COR-L47 (cell line): ENCODE measurements around the gene CD3G.
"Not testable (repeated sequence)": the region's sequence is repeated elsewhere in the genome, so short reads cannot be mapped to it uniquely, and the experiment has no call there.

Source experiments
- DNase-seq: peaks from one replicate; lab custom pipeline; 2025; lab: John Stamatoyannopoulos, UW

The CD3G gene

GRCh38 chr11:118380571-118380970, 36.4 kb downstream of the CD3G start:
- no peak for DNase-seq

DNA sequence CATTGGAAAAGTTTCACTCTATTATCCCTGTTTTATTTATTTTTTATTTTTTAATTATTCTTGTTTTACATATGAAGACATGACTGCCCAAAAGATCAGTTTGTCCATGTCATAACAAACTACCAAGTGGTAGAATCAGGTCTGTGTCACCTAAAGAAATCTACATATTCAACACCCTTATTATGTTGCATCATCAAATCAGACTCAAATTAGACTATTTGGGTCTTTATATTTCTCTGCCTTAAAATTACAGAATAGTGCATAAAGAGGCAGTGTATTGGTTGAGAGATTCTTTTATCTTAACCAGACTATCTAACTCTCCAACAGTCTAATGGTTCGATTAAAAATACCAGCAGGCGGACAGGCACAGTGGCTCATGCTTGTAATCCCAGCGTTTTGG, 38.8 kb downstream of the CD3G start:
- DNase-seq, result no peak

- DNase-seq, result no peak
These were observed 39.5 kb downstream of the CD3G start for GRCh38 chr11:118383657-118384056.

GRCh38 chr11:118396097-118396501, 52.0 kb downstream of the CD3G start:
- no peak for DNase-seq

- DNase-seq, result no peak
These were observed 53.3 kb downstream of the CD3G start for GRCh38 chr11:118397448-118397847.

DNA sequence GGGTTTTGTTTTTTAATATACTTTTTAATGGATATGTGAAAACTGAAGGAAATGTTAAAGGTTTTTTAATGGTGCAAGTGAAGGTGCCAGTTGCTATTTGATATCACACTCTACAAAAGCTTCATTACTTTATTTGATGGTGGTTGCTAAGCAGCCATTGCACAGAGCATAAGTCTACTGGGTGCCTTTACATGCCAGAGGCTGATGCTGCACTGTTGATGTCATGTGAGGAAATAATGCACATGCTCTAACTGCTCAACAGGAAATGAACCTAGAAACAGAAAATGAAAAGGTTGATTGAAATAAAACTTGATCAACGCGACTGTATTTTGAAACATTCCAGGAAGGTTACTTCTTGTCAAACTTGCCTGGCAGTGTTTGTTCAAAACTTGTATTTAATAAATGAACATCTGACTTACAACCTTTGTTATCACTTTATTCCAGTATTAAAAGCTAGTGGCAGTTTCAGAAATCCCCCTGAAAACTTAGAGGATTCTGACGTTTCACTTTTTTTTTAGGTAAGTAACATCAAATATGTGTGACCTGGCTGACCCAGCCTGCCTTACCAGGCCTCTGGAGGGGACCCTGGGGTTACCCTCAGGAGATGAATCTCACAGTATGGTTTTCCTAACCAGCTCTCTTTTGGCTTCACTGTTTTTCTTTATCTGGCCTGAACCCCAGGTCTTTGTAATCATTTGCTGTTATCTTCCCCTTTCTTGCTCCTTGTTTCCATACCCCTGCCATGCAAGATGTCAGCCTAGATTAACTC, 54.8 kb downstream of the CD3G start:
- DNase-seq, result no peak

GRCh38 chr11:118401151-118401879, 57.2 kb downstream of the CD3G start, which contains the start of gene ATP5MG:
Gene ATP5MG, plus strand, starts transcription at chr11:118401606. Its CDS starts 60 bp downstream, at chr11:118401666.
- DNase-seq, result peak; percentile 91

GRCh38 chr11:118401880-118402590, 57.9 kb downstream of the CD3G start:
- no peak for DNase-seq

GRCh38 chr11:118402594-118402993, 58.5 kb downstream of the CD3G start:
- not testable (repeated sequence) for DNase-seq
